Natural killer cell (primary cell): ENCODE measurements around the gene RAB40C. TPM values are rescaled to one million over a fixed set of nuclear protein-coding genes. Genes with fewer than 3 reads are reported as not detected.

ENCODE experiments used
- ATAC-seq, 3 donors: fragments of 150-1000 bp in 2 of 3; fragments of 200-7000 bp in 1 of 3; cut with Tn5 transposase; 1 replicate in 1 of 3; 2 replicates in 2 of 3; pipeline ENCODE4 v1.10.0; 2021; ENCODE audit warnings: mild to moderate bottlenecking in 2 of 3, moderate library complexity in 2 of 3
- DNase-seq, 2 donors: peaks; one replicate each; pipeline versions ENCODE4 v3.0.0 to v3.0.0-alpha.2; 2013 to 2021; ENCODE audit warnings: mixed read lengths in 1 of 2
- H3K27ac ChIP-seq: one replicate; pipeline ENCODE4 v1.5.1; 2013; ENCODE audit warnings: mild to moderate bottlenecking, low read length
- H3K27me3 ChIP-seq: one replicate; pipeline ENCODE4 v1.6.1; 2013; ENCODE audit warnings: low read length; ENCODE audit not compliant: control insufficient read depth, insufficient read depth
- H3K36me3 ChIP-seq: one replicate; pipeline ENCODE4 v1.6.1; 2013; ENCODE audit warnings: low read length; ENCODE audit not compliant: control insufficient read depth, insufficient read depth
- H3K4me1 ChIP-seq: one replicate; pipeline ENCODE4 v1.6.1; 2013; ENCODE audit warnings: low read length; ENCODE audit not compliant: control insufficient read depth, insufficient read depth
- H3K4me3 ChIP-seq: one replicate; pipeline ENCODE4 v1.5.1; 2013; ENCODE audit warnings: low read length
- H3K9me3 ChIP-seq: one replicate; pipeline ENCODE4 v1.6.1; 2013; ENCODE audit warnings: low read length; ENCODE audit not compliant: control insufficient read depth, insufficient read depth
- H3K27ac Mint-ChIP-seq, 2 donors: one replicate each; pipeline ENCODE4 v1.8.0; 2022; ENCODE audit warnings: mild to moderate bottlenecking in 2 of 2, mixed read lengths in 2 of 2, moderate library complexity in 1 of 2
- H3K27me3 Mint-ChIP-seq, 2 donors: one replicate each; pipeline ENCODE4 v1.8.0; 2022; ENCODE audit warnings: low read depth in 2 of 2, mixed read lengths in 2 of 2
- H3K36me3 Mint-ChIP-seq: one replicate; pipeline ENCODE4 v1.8.0; 2022; ENCODE audit warnings: mixed read lengths
- H3K4me1 Mint-ChIP-seq, 2 donors: one replicate each; pipeline ENCODE4 v1.8.0; 2022; ENCODE audit warnings: mixed read lengths in 2 of 2
- H3K4me3 Mint-ChIP-seq: one replicate; pipeline ENCODE4 v1.8.0; 2022; ENCODE audit warnings: mild to moderate bottlenecking, moderate library complexity, mixed read lengths
- H3K9me3 Mint-ChIP-seq, 2 donors: one replicate each; pipeline ENCODE4 v1.8.0; 2022; ENCODE audit warnings: mixed read lengths in 2 of 2
- WGBS: methylation state at CpG from one replicate; pipeline ENCODE4 v1.1.7; 2013; ENCODE audit warnings: missing lambda C conversion rate; ENCODE audit not compliant: insufficient coverage; 5-methylcytosine and 5-hydroxymethylcytosine counted together
- intact Hi-C: fragments of 100-400 bp; cut with micrococcal nuclease; formaldehyde crosslinking; loops from one replicate; pipeline ENCODE4 v1.14.2; 2022
- total RNA-seq, 4 donors: library from RNA; stranded (reverse); fragments of 120-200 nt in 1 of 4; gene quantifications; one replicate each; pipeline versions ENCODE4 v1.2.3 to v1.2.4, GENCODE V29; 2013 to 2022
- TF ChIP-seq, protein P1 (sequence below): fragments of 200-600 bp; IDR thresholded peaks from one replicate; pipeline ENCODE4 v1.8.0; 2022; ENCODE audit warnings: antibody characterized with exemption

The RAB40C gene
- total RNA-seq, 3 donors from 2014 or later (not counting 1 experiment from before 2014, with no cell fraction given), result 12.7 to 20.8 (median 20.0) TPM

DNA sequence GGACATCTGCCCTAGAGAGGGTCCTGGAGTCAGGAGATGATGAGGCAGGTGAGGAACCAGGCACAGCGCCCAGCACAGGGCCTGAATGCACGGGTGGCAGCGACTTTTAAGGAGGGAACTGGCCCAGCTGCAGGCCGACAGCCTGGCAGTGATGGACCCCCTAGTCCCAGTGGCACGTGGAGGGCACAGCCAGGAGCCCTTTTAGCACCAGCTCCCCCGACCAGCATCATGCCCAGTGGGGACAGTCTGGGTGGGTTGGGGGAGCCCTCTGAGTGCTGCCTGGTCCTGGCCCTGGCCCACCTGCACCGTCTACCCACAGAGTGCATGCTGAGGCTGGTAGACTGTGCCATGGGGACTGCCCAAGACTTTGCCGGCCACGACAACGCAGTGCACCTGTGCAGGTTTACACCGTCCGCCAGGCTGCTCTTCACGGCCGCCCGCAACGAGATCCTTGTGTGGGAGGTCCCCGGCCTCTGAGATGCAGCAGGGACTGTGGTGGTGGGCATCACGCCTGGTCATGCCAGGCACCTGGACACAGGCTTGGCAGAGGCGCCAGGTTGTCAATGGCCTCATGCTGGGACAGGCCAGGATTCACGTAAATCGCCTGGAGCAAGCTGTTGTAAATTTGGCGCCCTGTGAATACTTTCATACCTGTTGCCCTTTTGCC, 77.4 kb downstream of the RAB40C start:
- Histone ChIP-seq H3K9me3 (no peaks in the 10 kb centered on the region), H3K4me1 (peaks cover 21% of the 10 kb centered on the region), H3K27me3 (no peaks in the 10 kb centered on the region), H3K4me3 (no peak overlapping the region), H3K27ac (peak overlapping the region; percentile 62), H3K36me3 (peaks cover 17% of the 10 kb centered on the region)
- ATAC-seq (no peak), DNase-seq (no peak)
- Mint-ChIP-seq H3K9me3 (no peaks in the 10 kb centered on the region), H3K4me3 (peak overlapping the region; percentile 83), H3K27ac (peak overlapping the region; percentile 72 to 88), H3K27me3 (no peaks in the 10 kb centered on the region), H3K36me3 (no peaks in the 10 kb centered on the region), H3K4me1 (peaks cover 0 to 5% of the 10 kb centered on the region in 2 donors)
- intact Hi-C loops, result no loop called here
- WGBS, result 89% methylated on average over 22 of the region's 22 CpGs
- TF ChIP-seq, protein P1, sequence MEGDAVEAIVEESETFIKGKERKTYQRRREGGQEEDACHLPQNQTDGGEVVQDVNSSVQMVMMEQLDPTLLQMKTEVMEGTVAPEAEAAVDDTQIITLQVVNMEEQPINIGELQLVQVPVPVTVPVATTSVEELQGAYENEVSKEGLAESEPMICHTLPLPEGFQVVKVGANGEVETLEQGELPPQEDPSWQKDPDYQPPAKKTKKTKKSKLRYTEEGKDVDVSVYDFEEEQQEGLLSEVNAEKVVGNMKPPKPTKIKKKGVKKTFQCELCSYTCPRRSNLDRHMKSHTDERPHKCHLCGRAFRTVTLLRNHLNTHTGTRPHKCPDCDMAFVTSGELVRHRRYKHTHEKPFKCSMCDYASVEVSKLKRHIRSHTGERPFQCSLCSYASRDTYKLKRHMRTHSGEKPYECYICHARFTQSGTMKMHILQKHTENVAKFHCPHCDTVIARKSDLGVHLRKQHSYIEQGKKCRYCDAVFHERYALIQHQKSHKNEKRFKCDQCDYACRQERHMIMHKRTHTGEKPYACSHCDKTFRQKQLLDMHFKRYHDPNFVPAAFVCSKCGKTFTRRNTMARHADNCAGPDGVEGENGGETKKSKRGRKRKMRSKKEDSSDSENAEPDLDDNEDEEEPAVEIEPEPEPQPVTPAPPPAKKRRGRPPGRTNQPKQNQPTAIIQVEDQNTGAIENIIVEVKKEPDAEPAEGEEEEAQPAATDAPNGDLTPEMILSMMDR, result no peak

DNA sequence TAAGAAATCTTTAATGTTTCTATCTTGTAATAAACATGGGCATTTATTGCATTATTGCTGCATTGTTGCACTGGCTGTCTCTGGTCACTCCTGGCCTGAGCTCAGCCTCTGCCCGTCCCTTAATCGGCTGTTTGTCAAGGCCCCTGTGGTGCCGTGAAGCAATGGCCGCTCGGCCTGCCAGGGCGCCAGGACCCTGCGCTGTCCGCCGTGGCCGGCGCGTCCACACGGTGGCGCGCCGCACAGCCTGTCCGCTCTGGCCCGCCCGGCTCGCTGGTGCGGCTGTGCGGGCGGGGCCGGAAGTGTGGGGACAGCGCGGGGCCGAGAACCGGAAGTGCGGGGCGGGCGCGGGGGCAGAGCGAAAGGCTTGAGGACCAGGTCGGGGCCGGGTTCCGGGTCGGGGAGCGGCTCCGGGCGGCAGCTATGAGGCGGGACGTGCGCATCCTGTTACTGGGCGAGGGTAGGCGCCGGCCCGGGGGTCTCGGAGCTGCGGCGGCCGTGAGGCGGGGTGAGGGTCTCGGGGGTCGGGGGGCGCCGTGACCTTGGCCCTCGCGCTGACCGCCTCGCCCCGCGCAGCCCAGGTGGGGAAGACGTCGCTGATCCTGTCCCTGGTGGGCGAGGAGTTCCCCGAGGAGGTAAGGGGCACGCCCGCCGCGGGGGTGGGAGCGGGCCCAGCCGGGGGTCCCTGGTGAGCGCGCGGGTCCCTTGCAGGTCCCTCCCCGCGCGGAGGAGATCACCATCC, 78.1 kb downstream of the RAB40C start, which contains the start of gene RHOT2:
RHOT2 (plus strand) TSS at position 353 of the 739 bp plus-strand sequence; CDS start at position 421, 68 bp downstream.
- H3K9me3 Mint-ChIP-seq, result no peaks in the 10 kb centered on the region
- TF ChIP-seq, protein P1, result peak; percentile 76

DNA sequence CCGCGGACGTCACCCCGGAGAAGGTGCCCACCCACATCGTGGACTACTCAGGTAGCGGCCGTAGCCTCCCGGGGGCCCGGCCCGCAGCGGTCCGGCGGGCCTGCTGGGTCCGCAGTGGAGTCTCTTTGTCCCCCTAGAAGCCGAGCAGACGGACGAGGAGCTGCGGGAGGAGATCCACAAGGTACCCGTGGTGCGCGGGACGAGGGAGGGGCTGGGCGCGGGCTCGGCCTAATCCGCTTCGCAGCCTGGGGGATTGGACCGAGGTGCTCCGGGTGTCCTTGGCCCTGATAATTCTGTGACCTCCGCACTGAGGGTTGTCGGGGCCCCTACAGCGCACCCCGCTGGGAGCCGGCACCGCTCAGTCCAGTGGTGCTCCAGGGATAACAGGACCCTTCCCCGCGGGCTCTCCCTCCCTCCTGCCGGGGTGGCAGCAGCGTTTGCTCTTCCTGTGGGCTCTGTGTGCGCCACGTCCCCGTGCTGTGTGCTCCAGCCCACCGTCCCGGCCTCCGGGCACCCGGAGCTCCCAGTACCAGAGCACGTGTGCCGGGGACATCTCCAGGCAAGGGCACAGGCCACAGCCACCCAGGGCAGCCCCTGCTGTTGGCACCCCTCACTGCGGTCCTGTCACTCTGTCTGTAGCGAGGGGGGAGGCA, 78.8 kb downstream of the RAB40C start:
- TF ChIP-seq, protein P1, result no peak
- Mint-ChIP-seq H3K27ac (peak overlapping the region in 1 of 2 donors; percentile 69), H3K36me3 (no peaks in the 10 kb centered on the region), H3K4me3 (peak overlapping the region; percentile 77), H3K9me3 (no peaks in the 10 kb centered on the region), H3K4me1 (peaks cover 0 to 5% of the 10 kb centered on the region in 2 donors), H3K27me3 (no peaks in the 10 kb centered on the region)
- Histone ChIP-seq H3K27ac (peak overlapping the region; percentile 65), H3K27me3 (no peaks in the 10 kb centered on the region), H3K36me3 (peaks cover 31% of the 10 kb centered on the region), H3K4me3 (peak overlapping the region; percentile 66), H3K9me3 (no peaks in the 10 kb centered on the region), H3K4me1 (peaks cover 21% of the 10 kb centered on the region)
- DNase-seq (peak in 1 of 2 donors; percentile 42), ATAC-seq (peak in 1 of 3 donors; percentile 6)
- WGBS, result 9% methylated on average over 50 of the region's 50 CpGs
- intact Hi-C loops, result no loop called here

More for the DNA sequence above, 78.1 kb downstream of the RAB40C start, which contains the start of gene RHOT2:
- under 1% methylated on average over 78 of the region's 78 CpGs for WGBS
- H3K4me3 Mint-ChIP-seq, result peak within 1 kb of the TSS; percentile 83
- peaks cover 0 to 5% of the 10 kb centered on the region in 2 donors for H3K4me1 Mint-ChIP-seq
- Histone ChIP-seq H3K36me3 (peaks cover 24% of the 10 kb centered on the region), H3K9me3 (no peaks in the 10 kb centered on the region), H3K27me3 (no peaks in the 10 kb centered on the region), H3K4me3 (peak within 1 kb of the TSS; percentile 66), H3K4me1 (peaks cover 21% of the 10 kb centered on the region), H3K27ac (peak within 1 kb of the TSS; percentile 65)
- H3K36me3 Mint-ChIP-seq, result no peaks in the 10 kb centered on the region
- peak within 1 kb of the TSS; percentile 72 to 88 for H3K27ac Mint-ChIP-seq
- peak; percentile 94 to 95 for DNase-seq
- no peaks in the 10 kb centered on the region for H3K27me3 Mint-ChIP-seq
- intact Hi-C loops, result no loop called here
- peak; percentile 98 to 100 (median 98) for ATAC-seq
